Retinal pigment epithelial cell (primary cell): ENCODE data around the gene CPT1C.

Experiments
- DNase-seq: peaks from one replicate; pipeline ENCODE4 v3.0.0-alpha.2; 2010; ENCODE audit warnings: low read depth
- H3K4me3 ChIP-seq: 2 replicates; pipeline ENCODE4 v1.5.1; 2011; ENCODE audit warnings: mild to moderate bottlenecking, low read length, control low read depth, moderate library complexity
- TF ChIP-seq, protein P1 (sequence below): conservative IDR thresholded peaks from 2 replicates; pipeline ENCODE4 v1.5.1; 2011; ENCODE audit warnings: low read depth, low read length, control low read depth, inconsistent platforms

CPT1C gene

DNA sequence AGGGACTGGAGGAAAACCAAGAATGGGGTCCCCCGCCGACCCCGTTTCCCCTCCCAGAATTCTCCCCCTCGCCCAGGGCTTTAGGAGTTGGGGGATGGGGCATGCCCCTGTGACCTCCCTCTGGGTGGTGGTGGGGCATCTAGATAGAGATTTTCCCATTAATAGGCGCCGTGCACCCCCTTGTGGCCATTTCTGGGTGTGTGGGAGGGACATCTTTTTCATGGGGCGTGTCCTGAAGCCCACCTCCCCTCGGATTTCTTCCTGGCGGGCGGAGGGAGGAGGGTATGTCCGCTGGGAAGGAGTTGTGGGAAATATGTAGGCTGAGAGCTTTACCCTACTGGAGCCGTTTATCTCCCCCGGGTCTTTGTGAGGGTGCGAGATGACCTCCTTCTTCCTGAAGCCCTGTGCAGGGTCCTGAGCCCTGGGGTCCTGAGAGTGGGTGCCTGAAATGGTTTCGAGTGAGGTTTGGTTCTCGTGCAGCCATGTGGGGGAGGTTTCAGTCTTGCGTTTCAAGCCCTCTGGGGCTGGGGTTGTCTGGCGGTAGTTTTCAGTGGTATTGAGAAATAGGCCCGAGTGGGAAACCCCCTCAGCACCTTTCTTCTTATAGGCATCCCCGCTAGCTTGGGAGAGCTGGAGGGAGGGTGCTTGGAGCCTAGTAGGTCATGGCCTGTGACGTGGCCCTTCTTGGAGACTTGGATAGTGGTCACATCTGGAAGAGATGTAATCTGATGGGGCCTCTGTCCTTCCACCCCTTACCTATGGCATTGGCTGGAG, 12.8 kb upstream of the CPT1C start:
- H3K4me3 ChIP-seq: peak overlapping the region; percentile 98
- TF ChIP-seq, protein P1, sequence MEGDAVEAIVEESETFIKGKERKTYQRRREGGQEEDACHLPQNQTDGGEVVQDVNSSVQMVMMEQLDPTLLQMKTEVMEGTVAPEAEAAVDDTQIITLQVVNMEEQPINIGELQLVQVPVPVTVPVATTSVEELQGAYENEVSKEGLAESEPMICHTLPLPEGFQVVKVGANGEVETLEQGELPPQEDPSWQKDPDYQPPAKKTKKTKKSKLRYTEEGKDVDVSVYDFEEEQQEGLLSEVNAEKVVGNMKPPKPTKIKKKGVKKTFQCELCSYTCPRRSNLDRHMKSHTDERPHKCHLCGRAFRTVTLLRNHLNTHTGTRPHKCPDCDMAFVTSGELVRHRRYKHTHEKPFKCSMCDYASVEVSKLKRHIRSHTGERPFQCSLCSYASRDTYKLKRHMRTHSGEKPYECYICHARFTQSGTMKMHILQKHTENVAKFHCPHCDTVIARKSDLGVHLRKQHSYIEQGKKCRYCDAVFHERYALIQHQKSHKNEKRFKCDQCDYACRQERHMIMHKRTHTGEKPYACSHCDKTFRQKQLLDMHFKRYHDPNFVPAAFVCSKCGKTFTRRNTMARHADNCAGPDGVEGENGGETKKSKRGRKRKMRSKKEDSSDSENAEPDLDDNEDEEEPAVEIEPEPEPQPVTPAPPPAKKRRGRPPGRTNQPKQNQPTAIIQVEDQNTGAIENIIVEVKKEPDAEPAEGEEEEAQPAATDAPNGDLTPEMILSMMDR: peak; percentile 74

DNA sequence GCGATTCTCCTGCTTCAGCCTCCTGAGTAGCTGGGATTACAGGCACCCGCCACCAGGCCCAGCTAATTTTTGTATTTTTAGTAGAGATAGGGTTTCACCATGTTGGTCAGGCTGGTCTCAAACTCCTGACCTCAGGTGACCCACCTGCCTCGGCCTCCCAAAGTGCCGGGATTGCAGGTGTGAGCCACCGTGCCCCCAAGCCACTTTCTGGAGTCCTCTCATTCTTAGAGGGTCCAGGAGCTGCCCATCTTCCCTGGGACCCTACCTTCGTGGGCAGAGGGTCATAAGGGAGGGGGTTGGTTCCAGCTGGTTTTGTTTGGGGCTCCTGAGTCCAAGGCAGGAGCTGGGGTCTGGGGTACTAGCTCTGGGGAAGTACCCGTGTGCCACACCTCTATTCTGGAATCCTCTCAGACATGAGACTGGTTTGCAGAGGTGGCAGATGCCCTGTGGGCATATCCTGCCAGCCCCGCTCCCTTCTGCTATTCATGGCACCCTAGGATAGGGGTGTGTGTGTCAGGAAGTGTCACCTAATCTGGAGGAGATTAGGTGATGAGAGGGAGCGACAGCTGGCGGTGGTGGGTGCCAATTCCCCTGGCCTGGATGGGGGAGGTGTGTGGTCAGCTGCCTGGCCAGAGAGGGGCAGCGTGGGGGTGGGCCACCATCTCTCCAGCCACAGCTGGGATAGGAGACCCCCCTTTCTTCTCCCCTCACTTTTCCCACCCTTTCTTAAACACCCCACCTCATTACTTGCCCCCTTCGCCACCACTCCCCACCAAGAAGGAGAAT, 11.7 kb upstream of the CPT1C start:
- peak overlapping the region; percentile 23 for H3K4me3 ChIP-seq
- no peak for DNase-seq
- TF ChIP-seq, protein P1: no peak

More for the DNA sequence above, 12.8 kb upstream of the CPT1C start:
- DNase-seq: no peak

DNA sequence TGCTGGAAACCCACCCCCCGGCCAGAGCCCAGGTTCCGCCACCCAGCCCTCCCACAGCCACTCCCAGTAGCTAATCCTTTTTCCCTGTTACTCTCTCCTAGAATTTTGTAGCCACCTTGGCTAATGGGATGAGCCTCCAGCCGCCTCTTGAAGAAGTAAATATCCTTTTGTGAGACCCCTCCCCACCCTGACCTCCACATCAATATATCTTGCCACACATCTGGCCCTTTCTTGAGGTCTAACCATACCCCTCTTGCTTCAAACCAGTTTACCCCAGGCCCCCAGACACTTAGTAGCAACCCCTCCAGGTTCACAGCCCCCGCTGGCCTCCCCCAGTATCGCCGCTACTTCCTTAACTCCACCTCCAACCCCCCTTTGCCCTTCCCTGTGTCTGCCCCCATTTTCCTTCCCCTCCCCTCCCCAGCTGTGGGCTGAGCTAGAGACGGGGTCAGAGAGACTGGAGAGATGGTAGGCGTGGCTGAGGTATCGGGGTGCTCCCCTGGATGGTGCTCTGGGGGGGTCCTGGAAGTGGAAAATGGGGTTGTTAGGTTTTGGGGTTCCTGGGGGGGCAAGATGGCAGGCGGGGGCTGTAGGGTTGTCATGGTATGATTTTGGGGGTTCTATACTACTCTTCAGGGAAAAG, 11.0 kb upstream of the CPT1C start:
- no peak for DNase-seq
- H3K4me3 ChIP-seq: peak overlapping the region; percentile 13
- TF ChIP-seq, protein P1: no peak

DNA sequence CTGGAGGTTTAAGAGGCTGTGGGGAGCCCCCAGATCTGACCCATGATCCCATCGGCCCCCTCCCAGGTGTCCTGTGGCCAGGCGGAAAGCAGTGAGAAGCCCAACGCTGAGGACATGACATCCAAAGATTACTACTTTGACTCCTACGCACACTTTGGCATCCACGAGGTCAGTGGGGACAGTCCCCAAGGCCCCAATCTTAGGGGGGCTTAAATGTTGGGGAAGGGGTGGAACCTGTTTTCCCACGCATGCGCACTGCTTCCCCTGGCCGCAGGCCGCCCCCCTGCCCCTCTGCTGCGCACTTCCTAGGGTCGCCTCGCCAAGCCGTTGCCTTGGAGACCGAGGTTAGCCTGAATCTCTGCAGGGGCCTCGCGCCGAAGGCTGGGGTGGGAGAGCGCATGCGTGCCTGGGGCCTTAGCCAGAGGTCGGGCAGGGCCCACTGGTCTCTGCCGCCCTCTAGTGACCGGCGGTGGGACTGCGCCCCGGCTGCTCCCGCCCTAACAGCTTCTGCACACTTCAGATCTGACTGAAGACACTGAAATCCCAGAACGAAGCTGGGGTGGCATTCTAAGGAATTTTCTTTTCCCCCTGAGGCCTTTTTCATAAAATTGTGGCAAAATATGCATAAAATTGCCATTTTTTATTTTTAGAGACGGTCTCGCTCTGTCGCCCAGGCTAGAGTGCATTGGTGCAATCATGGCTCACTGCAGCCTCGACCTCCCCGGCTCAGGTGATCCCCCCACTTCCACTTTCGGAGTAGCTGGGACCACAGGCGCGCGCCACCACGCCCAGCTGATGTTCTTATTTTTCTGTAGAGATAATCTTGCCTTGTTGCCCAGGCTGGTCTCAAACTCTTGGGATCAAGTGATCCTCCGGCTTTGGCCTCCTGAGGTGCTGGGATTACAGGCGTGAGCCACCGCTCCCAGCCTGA, 10.2 kb upstream of the CPT1C start:
- no peak for DNase-seq
- TF ChIP-seq, protein P1: peak; percentile 99
- H3K4me3 ChIP-seq: peak overlapping the region; percentile 13

DNA sequence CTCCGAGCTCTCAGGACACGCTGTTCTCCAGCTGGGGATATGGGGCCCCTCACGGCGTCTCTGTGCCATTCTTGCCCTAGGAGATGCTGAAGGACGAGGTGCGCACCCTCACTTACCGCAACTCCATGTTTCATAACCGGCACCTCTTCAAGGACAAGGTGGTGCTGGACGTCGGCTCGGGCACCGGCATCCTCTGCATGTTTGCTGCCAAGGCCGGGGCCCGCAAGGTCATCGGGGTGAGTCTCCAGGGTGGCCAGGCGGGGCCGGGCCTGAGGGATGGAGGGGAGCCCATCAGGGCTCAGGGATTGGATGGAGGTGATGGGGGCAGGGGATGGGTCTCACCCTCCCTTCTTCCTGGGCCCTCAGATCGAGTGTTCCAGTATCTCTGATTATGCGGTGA, 9.1 kb upstream of the CPT1C start:
- DNase-seq: no peak
- H3K4me3 ChIP-seq: no peak overlapping the region
- TF ChIP-seq, protein P1: no peak

DNA sequence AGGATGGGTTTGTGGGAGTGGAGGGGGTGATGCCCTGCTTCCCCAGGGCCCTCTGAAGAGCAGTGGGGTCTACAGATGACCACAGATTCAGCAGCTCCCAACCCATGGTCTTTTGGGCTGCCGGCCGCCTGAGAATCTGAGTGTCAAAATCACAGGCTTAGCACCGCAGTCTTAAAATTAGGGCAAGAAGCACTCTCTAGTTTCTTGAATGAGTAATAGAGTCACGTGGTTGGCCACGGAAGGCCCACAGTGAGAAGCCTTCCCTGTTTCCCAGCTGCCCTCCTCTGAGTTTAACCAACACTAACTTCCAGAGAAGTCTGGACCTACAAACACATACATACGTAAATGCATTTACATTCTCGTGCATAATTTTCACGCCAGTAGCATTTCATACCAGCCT, 8.6 kb upstream of the CPT1C start:
- DNase-seq: no peak
- H3K4me3 ChIP-seq: no peak overlapping the region
- TF ChIP-seq, protein P1: no peak
